Activated CD8-positive, alpha-beta T cell treated with anti-CD3 and anti-CD28 coated beads for 36 hours (primary cell): Measurements from ENCODE around the gene FILIP1L. TPM values are rescaled to one million over a fixed set of nuclear protein-coding genes. Genes with fewer than 3 reads are reported as not detected.

Source experiments
- ATAC-seq: fragments of 200-7000 bp; cut with Tn5 transposase; one replicate; pipeline ENCODE4 v1.10.0; 2021; ENCODE audit warnings: mild to moderate bottlenecking, moderate library complexity
- CTCF ChIA-PET: fragments of 350-600 bp; sonication (Branson Sonifier 250); formaldehyde crosslinking; loops from one replicate; lab custom pipeline; 2021; ENCODE audit warnings: antibody characterized with exemption; lab: Charles Lee
- POLR2A ChIA-PET: fragments of 350-600 bp; sonication (Branson Sonifier 250); formaldehyde crosslinking; loops from one replicate; lab custom pipeline; 2021; ENCODE audit warnings: antibody characterized with exemption; lab: Charles Lee
- DNase-seq: peaks from one replicate; pipeline ENCODE4 v3.0.0-alpha.2; 2020
- H3K27ac Mint-ChIP-seq: one replicate; pipeline ENCODE4 v1.8.0; 2021; ENCODE audit warnings: mild to moderate bottlenecking, mixed read lengths
- H3K27me3 Mint-ChIP-seq: one replicate; pipeline ENCODE4 v1.8.0; 2021; ENCODE audit warnings: mixed read lengths
- H3K36me3 Mint-ChIP-seq: one replicate; pipeline ENCODE4 v1.8.0; 2021; ENCODE audit warnings: low read depth, mixed read lengths
- H3K4me1 Mint-ChIP-seq: one replicate; pipeline ENCODE4 v1.8.0; 2021; ENCODE audit warnings: low read depth, mixed read lengths
- H3K4me3 Mint-ChIP-seq: one replicate; pipeline ENCODE4 v1.8.0; 2021; ENCODE audit warnings: mild to moderate bottlenecking, moderate library complexity, mixed read lengths
- H3K9me3 Mint-ChIP-seq: one replicate; pipeline ENCODE4 v1.8.0; 2021; ENCODE audit warnings: mixed read lengths
- CTCF ChIP-seq: fragments of 200-600 bp; IDR thresholded peaks from one replicate; pipeline ENCODE4 v1.8.0; 2022; ENCODE audit warnings: antibody characterized with exemption, mild to moderate bottlenecking
- intact Hi-C: fragments of 100-400 bp; cut with micrococcal nuclease; formaldehyde crosslinking; loops from one replicate; pipeline ENCODE4 v1.10.0; 2022
- total RNA-seq, 2 experiments: library from RNA; stranded (reverse); gene quantifications; one replicate each; pipeline ENCODE4 v1.2.3, GENCODE V29; 2021

FILIP1L gene
- total RNA-seq, 2 experiments from 2014 or later: 0.11 to 0.13 TPM

GRCh38 chr3:100069472-100069871, 44.8 kb downstream of the FILIP1L start:
- no peak for ATAC-seq
- no peaks in the 10 kb centered on the region for H3K27me3 Mint-ChIP-seq
- ChIA-PET POLR2A (interaction anchor here (1.2 kb wide), 1 partner anchor 185 kb away, joined by 7 read pairs; no protein-coding TSS in a partner anchor), CTCF (interaction anchor here (0.8 to 3.5 kb wide), 31 partner anchors 8 to 266 kb away, joined by 3 to 85 read pairs (median 5); partner anchors contain the start of genes CMSS1, NIT2 and TBC1D23)
- intact Hi-C loops: no loop called here
- peaks cover 45% of the 10 kb centered on the region for H3K4me1 Mint-ChIP-seq
- no peak for DNase-seq
- H3K27ac Mint-ChIP-seq: no peak overlapping the region
- H3K36me3 Mint-ChIP-seq: peaks cover 18% of the 10 kb centered on the region
- no peak for TF ChIP-seq CTCF
- H3K4me3 Mint-ChIP-seq: no peak overlapping the region
- H3K9me3 Mint-ChIP-seq: peaks cover 3% of the 10 kb centered on the region

GRCh38 chr3:100068826-100069225, 45.5 kb downstream of the FILIP1L start:
- no peaks in the 10 kb centered on the region for H3K27me3 Mint-ChIP-seq
- no peak overlapping the region for H3K27ac Mint-ChIP-seq
- DNase-seq (peak; percentile 90), ATAC-seq (peak; percentile 76)
- H3K4me3 Mint-ChIP-seq: no peak overlapping the region
- ChIA-PET POLR2A (interaction anchor here (0.6 to 1.2 kb wide), 4 partner anchors 49 to 251 kb away, joined by 3 to 7 read pairs (median 3); partner anchors contain the start of gene CMSS1), CTCF (interaction anchor here (0.8 to 3.5 kb wide), 41 partner anchors 8 to 266 kb away, joined by 3 to 85 read pairs (median 4); partner anchors contain the start of genes CMSS1, NIT2 and TBC1D23)
- intact Hi-C loops: loop anchor here (1.0 kb wide), 1 partner anchor 185 kb away; no protein-coding TSS in a partner anchor
- H3K36me3 Mint-ChIP-seq: peaks cover 18% of the 10 kb centered on the region
- TF ChIP-seq CTCF: peak; percentile 82
- peaks cover 39% of the 10 kb centered on the region for H3K4me1 Mint-ChIP-seq
- peaks cover 3% of the 10 kb centered on the region for H3K9me3 Mint-ChIP-seq

GRCh38 chr3:100067589-100067988, 46.7 kb downstream of the FILIP1L start:
- peaks cover 3% of the 10 kb centered on the region for H3K9me3 Mint-ChIP-seq
- TF ChIP-seq CTCF: no peak
- H3K27ac Mint-ChIP-seq: no peak overlapping the region
- intact Hi-C loops: no loop called here
- H3K4me3 Mint-ChIP-seq: no peak overlapping the region
- DNase-seq: no peak
- no peaks in the 10 kb centered on the region for H3K27me3 Mint-ChIP-seq
- CTCF ChIA-PET: interaction anchor here (2.4 to 2.9 kb wide), 2 partner anchors 188 to 203 kb away, joined by 10 to 85 read pairs; no protein-coding TSS in a partner anchor
- H3K36me3 Mint-ChIP-seq: peaks cover 17% of the 10 kb centered on the region
- peaks cover 27% of the 10 kb centered on the region for H3K4me1 Mint-ChIP-seq
- POLR2A ChIA-PET: interaction anchor here (0.7 kb wide), 1 partner anchor 192 kb away, joined by 3 read pairs; no protein-coding TSS in a partner anchor
- ATAC-seq: no peak

- DNase-seq (no peak), ATAC-seq (no peak)
- ChIA-PET POLR2A (interaction anchor here (0.7 kb wide), 1 partner anchor 232 kb away, joined by 3 read pairs; no protein-coding TSS in a partner anchor), CTCF (interaction anchor here (1.3 to 2.5 kb wide), 3 partner anchors 22 to 192 kb away, joined by 3 to 8 read pairs (median 5); no protein-coding TSS in a partner anchor)
- Mint-ChIP-seq H3K4me3 (no peak overlapping the region), H3K27ac (no peak overlapping the region), H3K36me3 (peaks cover under 1% of the 10 kb centered on the region), H3K9me3 (no peaks in the 10 kb centered on the region), H3K4me1 (peaks cover 4% of the 10 kb centered on the region), H3K27me3 (no peaks in the 10 kb centered on the region)
- TF ChIP-seq CTCF: no peak
- intact Hi-C loops: no loop called here
Measured at GRCh38 chr3:100063929-100064461, 50.3 kb downstream of the FILIP1L start.

- Mint-ChIP-seq H3K4me3 (no peak overlapping the region), H3K9me3 (no peaks in the 10 kb centered on the region), H3K4me1 (no peaks in the 10 kb centered on the region), H3K27ac (no peak overlapping the region), H3K27me3 (no peaks in the 10 kb centered on the region), H3K36me3 (no peaks in the 10 kb centered on the region)
- CTCF ChIA-PET: interaction anchor here (1.4 to 1.6 kb wide), 2 partner anchors 13 to 191 kb away, joined by 4 to 9 read pairs; no protein-coding TSS in a partner anchor
- intact Hi-C loops: no loop called here
- DNase-seq (no peak), ATAC-seq (no peak)
- POLR2A ChIA-PET: interaction anchor here (1.4 kb wide), 1 partner anchor 207 kb away, joined by 3 read pairs; no protein-coding TSS in a partner anchor
- TF ChIP-seq CTCF: no peak
Measured at GRCh38 chr3:100062665-100063064, 51.6 kb downstream of the FILIP1L start.
